HepG2 (cell line): ENCODE measurements around the gene VPS25. TPM values are rescaled to one million over a fixed set of nuclear protein-coding genes. Genes with fewer than 3 reads are reported as not detected.

Experiments used
- ARID5B ChIP-seq: IDR thresholded peaks from 2 replicates; pipeline ENCODE4 v1.4.0; 2020; ENCODE audit warnings: mild to moderate bottlenecking, missing genetic modification reagents
- ATF2 ChIP-seq: sonication (generic); formaldehyde crosslinking; IDR thresholded peaks from 2 replicates; pipeline ENCODE4 v1.4.0; 2020; ENCODE audit warnings: missing genetic modification reagents
- GPN1 ChIP-seq: sonication (generic); formaldehyde crosslinking; IDR thresholded peaks from 2 replicates; pipeline ENCODE4 v1.5.1; 2020; ENCODE audit warnings: missing genetic modification reagents, borderline replicate concordance
- MED1 ChIP-seq: sonication (generic); formaldehyde crosslinking; IDR thresholded peaks from 2 replicates; pipeline ENCODE4 v1.4.0; 2020; ENCODE audit warnings: missing genetic modification reagents
- NFE2 ChIP-seq: sonication (generic); formaldehyde crosslinking; IDR thresholded peaks from 2 replicates; pipeline ENCODE4 v1.4.0; 2020; ENCODE audit warnings: missing genetic modification reagents
- SRSF4 ChIP-seq: fragments of 200-400 bp; formaldehyde crosslinking; IDR thresholded peaks from one replicate; pipeline ENCODE4 v1.6.1; 2018; ENCODE audit warnings: mild to moderate bottlenecking, low read depth, low read length, moderate library complexity; ENCODE audit not compliant: poor library complexity, severe bottlenecking
- ZBTB42 ChIP-seq: sonication (generic); formaldehyde crosslinking; IDR thresholded peaks from 2 replicates; pipeline ENCODE4 v1.5.0; 2020; ENCODE audit warnings: mild to moderate bottlenecking, missing genetic modification reagents
- ZBTB43 ChIP-seq: sonication (generic); formaldehyde crosslinking; conservative IDR thresholded peaks from 2 replicates; pipeline ENCODE4 v1.4.0; 2020; ENCODE audit warnings: missing genetic modification reagents
- ZBTB49 ChIP-seq: sonication (generic); formaldehyde crosslinking; IDR thresholded peaks from 2 replicates; pipeline ENCODE4 v1.4.0; 2020; ENCODE audit warnings: missing genetic modification reagents, borderline replicate concordance
- ZNF232 ChIP-seq: sonication (generic); formaldehyde crosslinking; IDR thresholded peaks from 2 replicates; pipeline ENCODE4 v1.4.0; 2020; ENCODE audit warnings: missing genetic modification reagents, borderline replicate concordance
- ZNF281 ChIP-seq: sonication (generic); formaldehyde crosslinking; IDR thresholded peaks from 2 replicates; pipeline ENCODE4 v1.4.0; 2020; ENCODE audit warnings: missing genetic modification reagents, borderline replicate concordance
- ZNF296 ChIP-seq: sonication (generic); formaldehyde crosslinking; conservative IDR thresholded peaks from 2 replicates; pipeline ENCODE4 v1.5.0; 2020; ENCODE audit warnings: mild to moderate bottlenecking, missing genetic modification reagents
- ZNF598 ChIP-seq: sonication (generic); formaldehyde crosslinking; IDR thresholded peaks from 2 replicates; pipeline ENCODE4 v1.5.1; 2020; ENCODE audit warnings: mild to moderate bottlenecking, missing genetic modification reagents, borderline replicate concordance
- ZNF781 ChIP-seq: sonication (generic); formaldehyde crosslinking; IDR thresholded peaks from 2 replicates; pipeline ENCODE4 v1.5.1; 2020; ENCODE audit warnings: borderline replicate concordance, mild to moderate bottlenecking, missing genetic modification reagents; ENCODE audit errors: not compliant biosample characterization
- polyA plus RNA-seq, 8 experiments: library from polyadenylated mRNA; depleted of rRNA in 3 of 8; stranded (reverse) in 7 of 8; unstranded in 1 of 8; fragments of >200 nt; fragmentation: Illumina TruSeq in 4 of 8; extraction: Trizol in 4 of 8; gene quantifications; 2 replicates each; pipeline versions ENCODE4 v1.2.1 to v1.2.3, GENCODE V29; 2011 to 2016; ENCODE audit warnings: low read depth in 4 of 8, missing spikeins in 1 of 8, mixed read lengths in 1 of 8; ENCODE audit not compliant: insufficient read depth in 1 of 8
- total RNA-seq, 5 experiments: library from RNA; depleted of rRNA; stranded (reverse); fragments of >200 nt; fragmentation: Illumina TruSeq; extraction: Trizol; gene quantifications; 2 replicates each; pipeline ENCODE4 v1.2.3, GENCODE V29; 2016; ENCODE audit warnings: low read depth in 1 of 5

Gene VPS25
- total and polyA plus RNA-seq, 2 of the 13 experiments (the other 11 are each of a cell fraction or from before 2014, with no cell fraction given) = 161 to 249 TPM

GRCh38 chr17:42744283-42744805 lies 28.9 kb upstream of the VPS25 start (continued):
- TF ChIP-seq ZBTB49 (CRISPR knock-in tag) (no peak), NFE2 (no peak), GPN1 (CRISPR knock-in tag) (no peak), ZNF281 (CRISPR knock-in tag) (no peak), ZNF232 (CRISPR knock-in tag) (peak; percentile 77; the same call in 1 of the 2 replicates), ARID5B (CRISPR knock-in tag) (peak; percentile 9; the same call in 1 of the 2 replicates), SRSF4 (no peak), MED1 (CRISPR knock-in tag) (peak; percentile 19; the same call in 1 of the 2 replicates), ZNF296 (CRISPR knock-in tag) (no peak), ZNF781 (CRISPR knock-in tag) (peak; percentile 75), ATF2 (CRISPR knock-in tag) (0 out of 2 replicates have a peak, but pooled peaks have one; percentile 34), ZBTB43 (peak; percentile 36; the same call in 1 of the 2 replicates), ZNF598 (CRISPR knock-in tag) (peak; percentile 68), ZBTB42 (CRISPR knock-in tag) (no peak; the same call in 1 of the 2 replicates)
